Measurements from ENCODE around the gene SRPK1.
"Not testable (repeated sequence)": the region's sequence is repeated elsewhere in the genome, so short reads cannot be mapped to it uniquely, and the experiment has no call there.

SRPK1 gene

DNA sequence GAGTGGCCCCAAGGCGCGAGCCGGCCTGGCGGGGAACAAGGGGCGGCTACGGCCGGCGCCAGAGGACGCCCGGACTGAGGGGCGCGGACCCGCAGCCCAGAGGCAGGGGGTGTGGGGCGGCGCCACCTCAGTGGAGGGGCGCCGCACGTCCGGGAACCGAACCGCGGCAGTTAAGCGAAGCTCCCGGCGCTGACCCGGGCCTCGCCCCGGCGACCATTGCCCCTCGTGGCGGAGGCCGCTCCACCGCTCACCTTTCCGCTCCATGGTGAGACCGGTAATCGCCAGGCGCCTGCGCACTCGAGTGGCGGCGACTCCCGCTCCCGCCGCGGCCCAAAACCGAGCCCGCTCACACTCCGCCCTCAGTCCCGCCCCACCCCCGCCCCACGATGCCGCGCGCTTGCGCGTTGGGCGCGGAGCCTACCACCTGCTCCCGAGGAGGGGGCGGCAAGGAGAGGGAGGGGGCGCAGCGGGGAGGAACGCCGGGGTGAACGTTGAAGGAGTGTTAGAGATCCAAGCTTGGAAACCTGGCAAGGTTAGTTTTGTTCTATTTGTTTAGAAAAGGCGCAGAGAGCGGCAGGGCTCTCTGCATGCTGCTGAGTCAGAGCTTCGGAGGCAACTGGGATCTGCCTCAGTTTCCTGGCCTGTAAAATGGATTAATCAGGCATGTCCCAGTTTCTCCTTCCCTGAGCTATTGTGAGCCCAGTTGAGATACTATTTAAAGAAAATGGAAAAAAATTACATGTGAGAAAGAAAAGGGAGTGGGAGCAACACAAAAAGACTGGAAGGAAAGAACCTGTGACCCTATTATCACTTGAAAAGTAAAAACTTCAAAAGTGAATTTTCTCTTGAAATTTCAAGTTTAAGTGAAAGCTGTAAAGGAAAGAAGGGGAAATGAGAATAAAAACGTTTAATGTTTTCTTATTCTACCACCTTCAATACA is at the start of gene SRPK1:
SRPK1 (minus strand) TSS at position 306 of the 940 bp plus-strand sequence; CDS start at position 264, 42 bp downstream.
- peak; percentile 82 for DNase-seq

DNA sequence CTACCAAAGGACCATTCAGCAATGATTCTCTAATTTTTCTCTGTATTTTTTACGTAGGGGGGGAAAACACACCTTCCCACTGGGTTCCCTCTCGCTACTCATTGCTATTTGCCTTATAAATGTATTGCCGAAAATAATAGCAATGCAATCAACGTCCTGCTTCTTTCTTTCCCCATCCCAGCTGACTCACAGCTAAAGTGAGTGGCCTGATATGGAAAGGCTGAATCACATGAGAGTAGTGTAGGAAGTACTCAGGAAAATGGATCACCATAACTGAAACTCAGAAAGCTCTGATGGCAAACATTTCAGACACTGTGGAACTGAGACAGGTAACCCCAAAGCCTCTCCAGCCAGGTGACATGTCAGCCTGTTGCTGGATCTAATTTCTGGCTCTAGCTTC is 49.3 kb upstream of the SRPK1 start:
- no peak for DNase-seq

DNA sequence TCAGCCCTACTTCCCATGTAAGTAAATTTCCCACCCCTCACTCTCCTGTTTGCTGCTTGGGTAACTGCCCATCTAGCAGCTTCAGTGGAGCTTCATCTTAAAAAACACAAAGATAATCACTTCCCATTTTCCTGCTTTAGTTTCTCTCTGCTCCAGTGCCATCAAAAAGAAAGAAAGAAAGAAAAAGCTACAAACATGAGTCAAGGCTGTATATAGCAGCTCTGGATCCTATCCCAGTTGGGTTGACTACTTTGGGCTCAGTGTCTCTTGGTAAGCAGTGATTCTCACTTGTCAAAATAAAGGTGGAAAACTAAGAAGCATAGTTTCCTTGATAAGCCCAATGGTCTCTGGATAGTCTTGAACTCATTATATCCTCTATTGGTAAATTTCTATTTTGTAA is 48.7 kb upstream of the SRPK1 start:
- DNase-seq, result no peak

DNA sequence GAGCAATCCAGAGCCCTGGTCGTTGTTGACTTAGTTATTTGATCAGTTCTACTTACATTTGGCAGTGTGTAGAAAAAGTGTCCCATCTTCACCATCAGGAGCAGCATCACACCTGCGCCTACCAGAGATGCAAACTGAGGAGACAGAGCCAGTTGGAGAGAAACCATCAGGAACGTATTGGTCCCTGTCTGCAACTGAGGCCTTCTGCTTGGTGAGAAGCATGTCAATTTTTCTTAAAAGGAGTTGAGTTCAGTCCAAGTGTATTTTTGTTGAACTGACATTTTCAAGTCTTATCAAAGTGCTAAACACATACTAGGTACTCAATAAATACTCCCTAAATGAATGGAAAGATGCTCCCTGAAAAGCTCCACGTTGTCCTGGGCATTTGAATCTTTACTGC is 47.9 kb upstream of the SRPK1 start:
- no peak for DNase-seq

DNA sequence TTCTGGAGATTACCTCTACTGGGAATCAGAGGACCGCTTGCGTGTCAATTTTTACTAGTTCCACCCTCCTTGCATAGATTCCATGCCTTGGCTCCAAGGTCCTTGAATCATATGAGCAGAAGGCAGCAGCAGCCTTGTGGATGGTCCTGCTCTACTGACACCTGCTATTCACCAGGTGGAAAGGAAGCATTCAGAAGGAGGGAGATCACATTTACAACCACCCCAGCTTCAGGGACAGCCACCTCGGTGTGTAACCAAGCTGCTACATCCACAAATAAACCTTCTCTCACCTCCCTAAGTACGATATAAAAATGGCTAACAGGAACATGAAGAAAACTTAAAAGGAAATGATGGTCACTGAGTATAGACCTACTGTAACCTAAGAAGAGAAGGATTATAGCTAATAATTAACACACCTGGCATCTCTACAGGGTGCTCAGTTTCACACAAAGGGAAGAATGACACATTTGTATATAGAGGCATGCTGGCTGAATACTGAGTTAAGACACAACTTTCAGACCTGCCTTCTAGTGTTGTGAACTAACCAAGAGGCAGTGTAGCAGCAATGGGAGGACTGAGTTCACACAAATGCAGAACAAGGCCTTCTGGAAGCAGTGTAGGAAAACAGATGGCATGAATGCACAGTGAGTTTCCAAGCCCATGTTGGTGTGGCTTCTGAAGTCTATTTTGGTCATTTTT is 46.3 kb upstream of the SRPK1 start:
- DNase-seq, result no peak

DNA sequence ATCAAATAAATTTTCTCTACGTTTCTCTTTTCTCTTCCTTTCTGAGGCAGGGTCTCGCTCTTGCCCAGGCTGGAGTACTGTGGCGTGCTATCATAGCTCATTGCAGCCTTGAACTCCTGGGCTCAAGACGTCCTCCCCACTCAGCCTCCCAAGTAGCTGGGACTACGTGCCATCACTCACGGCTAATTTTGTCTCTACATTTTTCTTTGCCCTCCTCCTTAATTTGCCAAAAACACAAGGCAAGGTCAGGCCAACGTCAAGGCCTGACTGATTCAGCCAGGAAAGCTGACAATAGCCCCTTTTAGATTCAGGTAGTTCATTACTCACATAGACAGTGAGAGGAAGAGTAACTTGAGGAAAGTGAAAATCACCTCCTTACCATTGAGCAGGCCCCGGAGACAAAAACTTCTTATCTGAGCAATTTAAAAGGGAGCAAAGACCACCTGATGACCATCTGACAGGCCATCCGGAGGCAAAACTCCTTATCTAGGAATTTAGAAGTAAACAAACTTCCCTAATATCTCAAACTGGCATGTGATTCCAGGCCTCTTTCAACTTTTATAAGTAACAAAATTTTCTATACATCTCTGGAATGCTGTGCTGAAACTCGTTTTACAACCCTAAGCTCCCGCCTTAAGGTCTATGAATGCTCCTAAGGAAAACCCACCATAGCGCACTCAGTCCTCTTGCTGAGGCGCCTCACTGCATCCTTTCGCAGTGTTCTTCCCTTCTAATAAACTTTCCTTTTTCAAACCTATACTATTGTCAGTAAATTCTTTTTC is 42.1 kb upstream of the SRPK1 start:
- no peak for DNase-seq

DNA sequence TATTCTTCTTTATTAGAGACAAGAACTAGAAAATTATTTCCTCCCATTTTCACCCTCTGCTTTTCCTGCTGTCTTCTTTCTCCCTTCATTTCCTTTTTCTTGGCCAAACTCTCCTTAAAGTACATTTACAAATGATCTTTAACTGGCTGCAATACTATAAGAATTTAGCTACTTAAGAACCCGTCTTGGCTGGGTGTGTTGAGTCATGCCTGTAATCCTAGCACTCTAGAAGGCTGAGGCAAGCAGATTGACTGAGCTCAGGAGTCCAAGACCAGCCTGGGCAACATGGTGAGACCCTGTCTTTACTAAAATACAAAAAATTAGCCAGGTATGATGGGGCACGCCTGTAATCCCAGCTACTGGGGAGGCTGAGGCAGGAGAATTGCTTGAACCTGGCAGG is 39.3 kb upstream of the SRPK1 start:
- DNase-seq, result no peak

DNA sequence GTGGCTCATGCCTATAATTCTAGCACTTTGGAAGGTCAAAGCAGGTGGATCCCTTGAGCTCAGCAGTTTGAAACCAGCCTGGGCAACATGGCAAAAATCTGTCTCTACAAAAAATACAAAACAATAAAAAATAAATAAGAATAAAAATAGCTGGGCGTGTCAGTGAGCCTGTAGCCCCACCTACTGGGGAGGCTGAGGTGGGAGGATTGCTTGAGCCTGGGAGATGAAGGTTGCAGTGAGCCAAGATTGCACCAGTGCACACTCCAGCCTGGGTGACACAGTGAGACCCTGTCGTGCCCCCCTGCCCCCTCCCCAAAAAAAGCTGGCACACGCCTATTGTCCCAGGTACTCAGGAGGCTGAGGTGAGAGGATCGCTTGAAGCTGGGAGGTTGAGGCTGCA is 35.1 kb upstream of the SRPK1 start:
- no peak for DNase-seq

DNA sequence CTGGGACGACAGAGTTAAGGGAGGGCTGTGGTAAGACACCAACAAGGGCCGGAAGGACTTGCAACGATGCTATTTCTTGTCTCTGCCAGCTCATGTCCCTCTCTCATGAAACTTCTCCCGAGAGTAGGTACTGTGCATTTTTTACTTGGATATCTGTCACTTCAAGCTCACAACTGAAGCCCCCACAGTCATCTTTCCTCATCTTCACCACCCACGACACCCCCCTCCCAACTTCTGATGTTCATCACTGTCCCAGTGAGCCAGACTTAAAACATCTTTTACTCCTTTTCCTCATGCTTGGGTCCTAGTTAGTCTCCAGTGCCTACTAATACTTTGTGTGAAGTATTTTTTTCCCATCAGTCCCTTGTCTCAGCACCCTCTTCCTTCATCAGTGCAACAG is 34.6 kb upstream of the SRPK1 start:
- DNase-seq, result no peak

DNA sequence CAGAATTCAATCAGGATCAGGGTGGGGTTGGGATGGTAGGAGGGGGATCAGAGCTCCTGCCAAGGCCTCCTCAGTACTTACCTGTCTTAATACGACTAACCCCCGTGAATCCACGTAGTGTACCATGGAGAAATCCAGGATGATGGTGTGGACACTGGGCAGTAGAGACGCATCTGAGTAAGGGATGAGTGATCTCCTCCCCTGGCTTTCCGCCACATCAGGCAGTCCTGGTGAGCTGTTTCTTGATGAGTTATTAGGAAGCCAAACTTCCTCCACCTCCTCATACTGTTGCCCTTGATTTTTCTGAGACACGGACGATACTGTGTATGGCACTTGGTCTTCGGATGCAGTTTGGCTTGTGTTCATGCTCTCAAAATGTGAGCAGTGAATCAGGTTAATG is 34.2 kb upstream of the SRPK1 start:
- no peak for DNase-seq

DNA sequence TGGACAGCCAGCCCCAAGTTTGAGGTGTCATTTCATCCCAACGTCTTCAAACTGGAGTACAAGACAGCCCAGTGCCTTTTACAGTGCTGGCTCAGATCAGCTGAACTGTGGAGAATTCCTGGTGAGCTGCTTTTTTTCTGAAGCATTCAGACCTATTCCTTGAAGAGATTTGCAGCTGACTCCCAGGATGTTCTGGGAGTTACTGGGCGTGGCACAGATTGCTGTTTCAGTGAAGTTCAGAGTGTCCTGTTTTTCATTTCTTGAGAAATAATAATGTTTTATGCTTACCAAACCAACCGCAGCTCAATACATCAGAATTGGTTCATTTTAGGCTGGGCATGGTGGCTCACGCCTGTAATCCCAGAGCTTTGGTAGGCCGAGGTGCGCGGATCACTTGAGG is 33.4 kb upstream of the SRPK1 start:
- DNase-seq, result no peak

DNA sequence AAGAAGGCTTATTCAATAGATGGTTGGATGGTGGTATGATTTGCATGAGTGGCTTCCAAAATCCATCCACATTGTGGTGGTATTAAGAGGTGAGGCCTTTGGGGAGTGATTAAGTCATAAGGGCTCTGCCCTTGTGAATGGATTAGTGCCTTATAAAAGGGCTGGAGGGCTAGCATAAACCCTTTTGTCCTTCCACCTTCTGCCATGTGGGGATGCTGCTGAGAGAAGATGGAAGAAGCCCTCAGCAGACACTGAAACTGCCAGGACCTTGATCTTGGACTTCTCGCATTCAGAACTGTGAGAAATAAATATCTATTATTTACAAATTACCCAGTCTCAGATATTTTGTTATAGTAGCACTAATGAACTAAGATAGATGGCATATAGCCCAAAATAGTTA is 27.8 kb upstream of the SRPK1 start:
- DNase-seq, result no peak

DNA sequence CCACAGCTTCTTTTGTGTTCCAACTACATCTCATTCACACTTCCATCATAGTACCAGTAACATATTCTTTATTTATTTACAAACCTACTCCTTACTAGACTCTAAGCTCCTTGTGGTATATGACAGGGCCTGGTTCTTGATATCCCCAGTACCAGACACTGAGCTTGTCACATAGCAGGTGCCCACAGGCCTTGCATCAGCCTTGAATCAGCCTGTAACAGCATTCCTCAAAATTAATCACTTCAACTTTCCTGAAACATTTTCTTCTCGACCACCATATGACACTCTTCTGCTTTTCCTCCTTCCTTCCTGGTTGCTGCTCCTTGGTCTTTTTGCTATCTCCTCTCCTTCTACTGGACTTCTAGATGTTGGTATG is 24.7 kb upstream of the SRPK1 start:
- DNase-seq, result no peak

DNA sequence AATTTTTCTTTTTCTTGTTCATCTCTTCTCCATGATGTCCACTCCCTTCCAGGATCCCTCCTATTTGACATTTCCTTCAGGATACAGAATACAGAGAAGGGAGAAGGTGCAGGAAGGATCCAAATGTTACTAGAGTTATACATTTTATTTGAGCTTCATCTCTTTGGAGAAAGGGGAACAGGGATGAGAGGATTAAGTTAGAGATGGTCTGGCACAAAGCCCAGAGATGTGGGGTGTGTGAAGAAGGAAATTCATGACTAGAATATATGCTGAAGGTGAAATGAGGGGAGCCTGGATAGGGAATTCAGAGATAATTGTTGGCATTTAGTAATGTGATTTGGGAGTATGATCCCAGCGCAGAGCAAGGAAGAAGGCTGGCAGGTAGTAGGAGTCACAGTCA is 22.5 kb upstream of the SRPK1 start:
- DNase-seq, result no peak

DNA sequence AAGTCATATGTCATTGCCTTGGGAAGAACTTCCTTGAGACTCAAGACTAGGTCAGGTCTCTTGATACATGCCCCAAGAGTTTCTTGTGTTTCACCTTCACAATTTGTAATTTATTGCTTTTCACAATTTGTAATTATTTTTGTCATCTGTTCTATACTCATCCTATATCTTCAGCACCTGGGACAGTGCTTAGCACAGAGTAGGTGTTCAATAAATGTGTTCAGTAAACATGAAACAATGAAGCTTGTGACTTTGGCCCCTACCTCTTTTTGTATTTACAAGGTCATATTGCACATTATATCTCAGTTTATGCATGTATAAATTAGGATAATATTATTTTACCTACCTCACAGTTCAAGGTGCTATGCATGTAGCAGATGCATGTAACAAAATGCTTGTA is 21.5 kb upstream of the SRPK1 start:
- no peak for DNase-seq

DNA sequence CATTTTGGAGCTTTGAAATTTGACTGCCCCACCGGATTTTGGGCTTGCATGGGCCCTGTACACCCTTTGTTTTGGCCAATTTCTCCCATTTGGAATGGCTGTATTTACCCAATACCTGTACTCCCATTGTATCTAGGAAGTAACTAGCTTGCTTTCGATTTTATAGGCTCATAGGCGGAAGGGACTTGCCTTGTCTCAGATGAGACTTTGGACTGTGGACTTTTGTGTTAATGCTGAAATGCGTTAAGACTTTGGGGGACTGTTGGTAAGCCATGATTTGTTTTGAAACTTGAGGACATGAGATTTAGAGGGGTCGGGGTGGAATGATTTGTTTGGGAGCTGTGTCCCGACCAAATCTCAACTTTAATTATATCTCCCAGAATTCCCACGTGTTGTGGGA is 20.3 kb upstream of the SRPK1 start:
- DNase-seq, result not testable (repeated sequence)

DNA sequence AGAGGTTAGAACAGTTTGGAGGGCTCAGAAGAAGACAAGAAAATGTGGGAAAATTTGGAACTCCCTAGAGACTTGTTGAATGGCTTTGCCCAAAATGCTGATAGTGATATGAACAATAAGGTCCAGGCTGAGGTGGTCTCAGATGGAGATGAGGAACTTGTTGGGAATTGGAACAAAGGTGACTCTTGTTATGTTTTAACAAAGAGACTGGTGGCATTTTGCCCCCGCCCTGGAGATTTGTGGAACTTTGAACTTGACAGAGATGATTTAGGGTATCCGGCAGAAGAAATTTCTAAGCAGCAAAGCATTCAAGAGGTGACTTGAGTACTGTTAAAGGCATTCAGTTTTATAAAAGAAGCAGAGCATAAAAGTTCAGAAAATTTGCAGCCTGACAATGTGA is 19.1 kb upstream of the SRPK1 start:
- not testable (repeated sequence) for DNase-seq

DNA sequence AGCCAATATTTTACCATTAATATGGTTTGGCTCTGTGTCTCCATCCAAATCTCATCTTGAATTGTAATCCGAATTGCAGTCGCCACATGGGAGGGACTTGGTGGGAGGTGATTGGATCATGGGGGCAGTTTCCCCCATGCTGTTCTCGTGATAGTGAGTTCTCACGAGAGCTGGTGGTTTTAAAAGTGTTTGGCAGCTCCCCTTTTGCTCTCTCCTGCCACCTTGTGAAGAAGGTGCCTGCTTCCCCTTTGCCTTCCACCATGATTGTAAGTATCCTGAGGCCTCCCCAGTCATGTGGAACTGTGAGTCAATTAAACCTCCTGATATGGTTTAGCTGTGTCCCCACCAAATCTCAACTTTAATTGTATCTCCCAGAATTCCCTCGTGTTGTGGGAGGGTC is 18.4 kb upstream of the SRPK1 start:
- DNase-seq, result not testable (repeated sequence)

DNA sequence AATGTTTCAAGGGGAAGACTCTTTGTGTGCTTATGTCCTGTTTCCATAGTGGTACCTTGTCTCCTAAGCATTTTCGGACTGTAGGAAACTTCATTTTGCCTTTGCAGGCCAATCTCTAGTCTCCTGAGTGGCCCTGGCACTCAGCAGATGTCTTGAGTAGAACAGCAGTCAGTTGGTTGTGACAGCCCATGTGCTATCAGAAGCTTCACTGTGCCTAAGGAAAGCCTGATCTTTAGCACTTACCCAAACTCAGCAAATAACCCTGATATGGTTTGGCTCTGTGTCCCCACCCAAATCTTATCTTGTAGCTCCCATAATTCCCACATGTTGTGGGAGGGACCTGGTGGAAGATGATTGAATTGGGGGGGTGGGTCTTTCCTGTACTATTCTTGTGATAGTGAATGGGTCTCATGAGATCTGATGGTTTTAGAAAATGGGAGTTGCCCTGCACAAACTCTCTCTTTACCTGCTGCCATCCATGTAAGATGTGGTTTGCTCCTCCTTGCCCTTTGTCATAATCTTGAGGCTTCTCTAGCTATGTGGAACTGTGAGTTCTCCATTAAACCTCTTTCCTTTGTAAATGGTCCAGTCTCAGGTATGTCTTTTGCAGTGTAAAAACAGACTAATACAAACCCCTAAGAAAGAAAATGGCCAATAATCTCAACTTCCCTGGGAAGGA is 15.9 kb upstream of the SRPK1 start:
- no peak for DNase-seq

DNA sequence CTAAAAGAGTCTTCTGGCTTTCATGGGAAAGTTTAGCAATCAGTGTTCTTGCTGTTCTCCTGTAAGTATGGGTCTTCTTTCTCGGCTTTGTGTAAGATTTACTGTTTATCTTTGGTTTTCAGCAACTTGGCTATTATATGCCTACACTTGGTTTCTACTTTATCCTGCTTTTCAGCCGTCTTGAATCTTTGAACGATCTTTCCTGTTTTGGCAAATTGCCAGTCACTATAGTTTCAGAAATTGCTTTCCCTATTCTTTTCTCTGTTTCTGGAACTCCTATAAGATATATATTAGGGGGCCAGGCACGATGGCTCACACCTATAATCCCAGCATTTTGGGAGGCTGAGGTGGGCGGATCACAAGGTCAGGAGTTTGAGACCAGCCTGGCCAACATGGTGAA is 14.6 kb upstream of the SRPK1 start:
- no peak for DNase-seq

DNA sequence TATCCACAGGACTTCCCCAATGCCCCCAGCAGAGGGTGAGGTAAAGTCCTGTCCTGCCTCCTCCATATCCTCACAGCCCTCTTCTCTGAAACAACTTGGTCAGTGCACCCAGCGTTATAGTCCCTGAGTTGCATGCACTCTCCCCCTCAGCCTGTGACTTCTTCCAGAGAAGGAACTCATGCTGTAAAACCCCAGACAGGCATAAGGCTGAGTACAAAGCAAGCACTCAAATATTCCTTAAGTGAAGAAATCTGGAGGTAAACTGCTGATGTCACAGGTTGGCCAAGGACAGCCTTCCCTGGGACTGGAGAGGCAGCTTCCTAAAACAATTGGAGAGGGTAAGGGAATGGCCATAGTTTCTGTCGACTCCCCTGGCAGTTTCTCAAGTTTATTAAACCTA is 12.9 kb upstream of the SRPK1 start:
- no peak for DNase-seq

DNA sequence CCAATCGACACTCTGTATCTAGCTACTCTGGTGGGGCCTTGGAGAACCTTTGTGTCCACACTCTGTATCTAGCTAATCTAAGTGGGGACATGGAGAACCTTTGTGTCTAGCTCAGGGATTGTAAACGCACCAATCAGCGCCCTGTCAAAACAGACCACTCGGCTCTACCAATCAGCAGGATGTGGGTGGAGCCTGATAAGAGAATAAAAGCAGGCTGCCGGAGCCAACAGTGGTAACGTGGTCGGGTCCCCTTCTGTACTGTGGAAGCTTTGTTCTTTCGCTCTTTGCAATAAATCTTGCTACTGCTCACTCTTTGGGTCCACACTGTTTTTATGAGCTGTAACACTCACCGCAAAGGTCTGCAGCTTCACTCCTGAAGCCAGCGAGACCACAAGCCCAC is 11.0 kb upstream of the SRPK1 start:
- DNase-seq, result not testable (repeated sequence)

DNA sequence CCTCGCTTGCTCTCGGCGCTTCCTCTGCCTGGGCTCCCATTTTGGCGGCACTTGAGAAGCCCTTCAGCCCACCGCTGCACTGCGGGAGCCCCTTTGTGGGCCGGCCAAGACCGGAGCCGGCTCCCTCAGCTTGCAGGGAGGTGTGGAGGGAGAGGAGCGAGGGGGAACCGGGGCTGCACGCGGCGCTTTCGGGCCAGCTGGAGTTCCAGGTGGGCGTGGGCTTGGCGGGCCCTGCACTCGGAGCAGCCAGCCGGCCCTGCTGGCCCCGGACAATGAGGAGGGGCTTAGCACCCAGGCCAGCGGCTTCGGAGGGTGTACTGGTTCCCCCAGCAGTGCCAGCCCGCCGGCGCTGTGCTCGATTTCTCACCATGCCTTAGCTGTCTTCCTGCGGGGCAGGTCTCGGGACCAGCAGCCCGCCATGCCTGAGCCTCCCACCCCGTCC is 10.2 kb upstream of the SRPK1 start:
- DNase-seq, result no peak
